ENCODE measurements around the gene ZNF549. TPM values are rescaled to one million over a fixed set of nuclear protein-coding genes. Genes with fewer than 3 reads are reported as not detected.

Gene ZNF549
- total and polyA plus RNA-seq, 10 donors = 2.6 to 13.0 (median 9.1) TPM

GRCh38 chr19:57552432-57552831 is 25.3 kb downstream of the ZNF549 start:
- DNase-seq = no peak
- WGBS, 5 donors = 92 to 100% (median 96%) methylated on average over 2 of the region's 2 CpGs
- no peaks in the 10 kb centered on the region for H3K27me3 ChIP-seq (replicated peaks in 1 of 7)
- TF ChIP-seq POLR2A (IDR thresholded peaks at IDR 0.05) = no peak
- no peak for TF ChIP-seq POLR2AphosphoS5 (IDR thresholded peaks at IDR 0.05)
- TF ChIP-seq CTCF (IDR thresholded peaks at IDR 0.05 in 8 of 11, conservative IDR thresholded peaks at IDR 0.05 in 3 of 11) = no peak
- H3K4me1 ChIP-seq = no peaks in the 10 kb centered on the region
- peaks cover 33 to 98% (median 88%) of the 10 kb centered on the region in 6 donors for H3K36me3 ChIP-seq
- H3K27ac ChIP-seq = no peak overlapping the region
- intact Hi-C loops (cut with DNase I; ENCODE audit: low total_unique reads) = no loop called here
- H3K9me3 ChIP-seq = peaks cover 11 to 91% (median 87%) of the 10 kb centered on the region in 8 donors
- no peak overlapping the region for H3K4me3 ChIP-seq

GRCh38 chr19:57557659-57558058 is 30.5 kb downstream of the ZNF549 start:
- WGBS, 5 donors = 89 to 95% (median 94%) methylated on average over 5 of the region's 5 CpGs
- Histone ChIP-seq H3K4me1 (peaks cover 10 to 26% (median 19%) of the 10 kb centered on the region in 6 donors), H3K27ac (no peak overlapping the region), H3K4me3 (no peak overlapping the region), H3K36me3 (peaks cover 4 to 46% (median 36%) of the 10 kb centered on the region in 6 donors), H3K9me3 (peaks cover 0 to 67% (median 54%) of the 10 kb centered on the region in 8 donors), H3K27me3 (replicated peaks in 1 of 7) (peaks cover 0 to 2% (median 0%) of the 10 kb centered on the region in 7 donors)
- no peak for DNase-seq
- no peak for TF ChIP-seq POLR2AphosphoS5 (IDR thresholded peaks at IDR 0.05)
- TF ChIP-seq POLR2A (IDR thresholded peaks at IDR 0.05) = no peak
- no peak for TF ChIP-seq CTCF (IDR thresholded peaks at IDR 0.05 in 8 of 11, conservative IDR thresholded peaks at IDR 0.05 in 3 of 11)
- intact Hi-C loops (cut with DNase I; ENCODE audit: low total_unique reads) = no loop called here

- Histone ChIP-seq H3K4me1 (peaks cover 10 to 26% (median 19%) of the 10 kb centered on the region in 6 donors), H3K27me3 (replicated peaks in 1 of 7) (peaks cover 0 to 5% (median 0%) of the 10 kb centered on the region in 7 donors), H3K36me3 (peaks cover 4 to 37% (median 28%) of the 10 kb centered on the region in 6 donors), H3K4me3 (peak overlapping the region; percentile 72 to 99 (median 90)), H3K27ac (peak overlapping the region in 3 of 8 donors; percentile 82 to 87 (median 83)), H3K9me3 (peaks cover 0 to 67% (median 54%) of the 10 kb centered on the region in 8 donors)
- DNase-seq = no peak
- TF ChIP-seq POLR2AphosphoS5 (IDR thresholded peaks at IDR 0.05) = no peak
- TF ChIP-seq CTCF (IDR thresholded peaks at IDR 0.05 in 8 of 11, conservative IDR thresholded peaks at IDR 0.05 in 3 of 11) = no peak
- no peak for TF ChIP-seq POLR2A (IDR thresholded peaks at IDR 0.05)
- intact Hi-C loops (cut with DNase I; ENCODE audit: low total_unique reads) = no loop called here
- WGBS, 5 donors = 45 to 54% (median 47%) methylated on average over 6 of the region's 6 CpGs
These were observed 31.4 kb downstream of the ZNF549 start for GRCh38 chr19:57558525-57558924.

- intact Hi-C loops (cut with DNase I; ENCODE audit: low total_unique reads) = no loop called here
- Histone ChIP-seq H3K27me3 (replicated peaks in 1 of 7) (peaks cover 0 to 5% (median 0%) of the 10 kb centered on the region in 7 donors), H3K4me3 (peak overlapping the region; percentile 72 to 99 (median 90)), H3K27ac (peak overlapping the region in 7 of 8 donors; percentile 9 to 87 (median 76)), H3K9me3 (peaks cover 1 to 67% (median 54%) of the 10 kb centered on the region in 8 donors), H3K36me3 (peaks cover 4 to 33% (median 24%) of the 10 kb centered on the region in 6 donors), H3K4me1 (peaks cover 10 to 26% (median 19%) of the 10 kb centered on the region in 6 donors)
- WGBS, 5 donors = 1 to 3% (median 1%) methylated on average over 20 to 22 of the region's 22 CpGs
- no peak for TF ChIP-seq POLR2AphosphoS5 (IDR thresholded peaks at IDR 0.05)
- no peak for TF ChIP-seq POLR2A (IDR thresholded peaks at IDR 0.05)
- TF ChIP-seq CTCF (IDR thresholded peaks at IDR 0.05 in 8 of 11, conservative IDR thresholded peaks at IDR 0.05 in 3 of 11) = no peak
- DNase-seq = peak; percentile 72
These were observed 31.9 kb downstream of the ZNF549 start for GRCh38 chr19:57559008-57559403.

Data from spleen (tissue), 11 donors.